ENCODE results near the gene IFT172. TPM values are rescaled to one million over a fixed set of nuclear protein-coding genes. Genes with fewer than 3 reads are reported as not detected.
A peak's percentile ranks its signal among the peaks of the same experiment; 100 is the strongest.
"Not testable (repeated sequence)": the region's sequence is repeated elsewhere in the genome, so short reads cannot be mapped to it uniquely, and the experiment has no call there.

IFT172 gene, protein sequence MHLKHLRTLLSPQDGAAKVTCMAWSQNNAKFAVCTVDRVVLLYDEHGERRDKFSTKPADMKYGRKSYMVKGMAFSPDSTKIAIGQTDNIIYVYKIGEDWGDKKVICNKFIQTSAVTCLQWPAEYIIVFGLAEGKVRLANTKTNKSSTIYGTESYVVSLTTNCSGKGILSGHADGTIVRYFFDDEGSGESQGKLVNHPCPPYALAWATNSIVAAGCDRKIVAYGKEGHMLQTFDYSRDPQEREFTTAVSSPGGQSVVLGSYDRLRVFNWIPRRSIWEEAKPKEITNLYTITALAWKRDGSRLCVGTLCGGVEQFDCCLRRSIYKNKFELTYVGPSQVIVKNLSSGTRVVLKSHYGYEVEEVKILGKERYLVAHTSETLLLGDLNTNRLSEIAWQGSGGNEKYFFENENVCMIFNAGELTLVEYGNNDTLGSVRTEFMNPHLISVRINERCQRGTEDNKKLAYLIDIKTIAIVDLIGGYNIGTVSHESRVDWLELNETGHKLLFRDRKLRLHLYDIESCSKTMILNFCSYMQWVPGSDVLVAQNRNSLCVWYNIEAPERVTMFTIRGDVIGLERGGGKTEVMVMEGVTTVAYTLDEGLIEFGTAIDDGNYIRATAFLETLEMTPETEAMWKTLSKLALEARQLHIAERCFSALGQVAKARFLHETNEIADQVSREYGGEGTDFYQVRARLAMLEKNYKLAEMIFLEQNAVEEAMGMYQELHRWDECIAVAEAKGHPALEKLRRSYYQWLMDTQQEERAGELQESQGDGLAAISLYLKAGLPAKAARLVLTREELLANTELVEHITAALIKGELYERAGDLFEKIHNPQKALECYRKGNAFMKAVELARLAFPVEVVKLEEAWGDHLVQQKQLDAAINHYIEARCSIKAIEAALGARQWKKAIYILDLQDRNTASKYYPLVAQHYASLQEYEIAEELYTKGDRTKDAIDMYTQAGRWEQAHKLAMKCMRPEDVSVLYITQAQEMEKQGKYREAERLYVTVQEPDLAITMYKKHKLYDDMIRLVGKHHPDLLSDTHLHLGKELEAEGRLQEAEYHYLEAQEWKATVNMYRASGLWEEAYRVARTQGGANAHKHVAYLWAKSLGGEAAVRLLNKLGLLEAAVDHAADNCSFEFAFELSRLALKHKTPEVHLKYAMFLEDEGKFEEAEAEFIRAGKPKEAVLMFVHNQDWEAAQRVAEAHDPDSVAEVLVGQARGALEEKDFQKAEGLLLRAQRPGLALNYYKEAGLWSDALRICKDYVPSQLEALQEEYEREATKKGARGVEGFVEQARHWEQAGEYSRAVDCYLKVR (N-terminal part only)
- 1 to 10 TPM; 7.7 to 8.2 TPM for total RNA-seq

DNA sequence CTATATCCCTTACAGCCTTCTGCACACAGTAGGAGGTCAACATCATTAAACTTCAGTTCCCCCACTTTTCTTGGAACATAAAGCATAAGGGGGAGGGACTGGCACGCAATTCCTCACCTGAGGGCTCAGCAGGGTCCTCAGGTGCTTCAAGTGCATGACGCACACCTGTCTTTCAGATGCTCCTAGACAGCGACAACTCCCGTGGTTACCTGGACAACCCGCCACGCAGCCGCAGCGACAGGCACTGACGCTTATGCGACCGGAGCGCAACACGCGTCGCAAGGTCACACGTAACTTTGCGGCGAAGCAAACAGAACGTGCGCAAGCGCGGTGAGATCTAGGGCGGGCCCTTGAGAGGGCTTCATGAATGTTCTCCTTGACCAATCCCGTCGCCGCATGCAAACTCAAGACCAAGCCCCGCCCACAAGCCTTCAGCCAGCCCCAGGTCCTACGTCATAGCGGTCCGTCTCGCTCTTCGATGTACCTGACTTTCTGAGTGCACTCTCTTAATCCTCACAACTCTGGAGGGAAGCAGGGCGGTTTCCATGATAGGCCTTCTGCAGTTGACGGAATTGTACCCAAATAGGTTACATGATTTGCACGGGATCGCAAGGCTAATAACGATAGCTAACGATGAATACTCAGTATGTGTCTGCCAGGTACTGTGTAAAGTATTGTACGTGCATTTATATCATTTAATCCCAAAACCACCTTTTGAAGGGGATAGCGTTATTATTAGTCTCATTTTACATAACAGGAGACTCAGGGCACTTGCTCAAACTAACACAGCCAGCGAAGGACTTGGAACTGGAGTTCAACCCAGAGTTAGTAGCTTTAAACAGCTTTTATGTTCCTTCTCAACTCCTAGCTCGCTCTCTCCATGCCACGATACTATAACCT lies at the start of gene IFT172:
IFT172 (minus strand) TSS at position 246 of the 900 bp plus-strand sequence; CDS start at position 156, 90 bp downstream.
- peaks cover 31% of the 10 kb centered on the region for H3K4me1 Mint-ChIP-seq (ENCODE audit: low read depth)
- peak within 1 kb of the TSS; percentile 76 for H3K27ac Mint-ChIP-seq
- peak within 1 kb of the TSS; percentile 88 for H3K4me3 Mint-ChIP-seq
- ChIA-PET POLR2A (interaction anchor here (0.8 kb wide), 1 partner anchor 61 kb away, joined by 3 read pairs; the partner anchor contains the start of gene NRBP1), CTCF (no interaction called here)
- peak; percentile 100 for DNase-seq
- H3K36me3 Mint-ChIP-seq, result peaks cover 3% of the 10 kb centered on the region
- H3K27me3 Mint-ChIP-seq, result peaks cover 14% of the 10 kb centered on the region
- intact Hi-C loops (cut with micrococcal nuclease), result loop anchor here (1.0 to 2.0 kb wide), 8 partner anchors 61 to 194 kb away; partner anchors contain the start of genes CCDC121, GPN1, GTF3C2 and NRBP1
- H3K9me3 Mint-ChIP-seq, result no peaks in the 10 kb centered on the region

DNA sequence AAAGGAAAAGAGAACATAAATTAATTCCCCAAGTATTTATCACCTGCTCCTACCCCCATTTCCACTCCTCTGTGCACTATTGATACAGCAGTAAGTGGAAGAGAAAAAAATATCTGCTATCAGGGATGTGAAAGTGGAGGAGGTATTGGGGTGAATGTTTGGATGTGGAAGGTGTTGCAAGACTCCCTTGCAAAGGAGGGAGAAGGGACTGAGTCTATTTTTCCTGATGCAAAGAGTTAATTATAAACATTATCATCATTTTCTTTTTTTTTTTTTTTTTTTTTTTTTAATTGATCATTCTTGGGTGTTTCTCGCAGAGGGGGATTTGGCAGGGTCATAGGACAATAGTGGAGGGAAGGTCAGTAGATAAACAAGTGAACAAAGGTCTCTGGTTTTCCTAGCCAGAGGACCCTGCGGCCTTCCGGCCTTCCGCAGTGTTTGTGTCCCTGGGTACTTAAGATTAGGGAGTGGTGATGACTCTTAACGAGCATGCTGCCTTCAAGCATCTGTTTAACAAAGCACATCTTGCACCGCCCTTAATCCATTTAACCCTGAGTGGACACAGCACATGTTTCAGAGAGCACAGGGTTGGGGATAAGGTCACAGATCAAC lies 49.4 kb upstream of the IFT172 start:
- POLR2A ChIA-PET; H3K36me3 Mint-ChIP-seq; intact Hi-C loops (cut with micrococcal nuclease); CTCF ChIA-PET; H3K9me3 Mint-ChIP-seq; H3K4me1 Mint-ChIP-seq (ENCODE audit: low read depth); H3K27me3 Mint-ChIP-seq; DNase-seq; H3K4me3 Mint-ChIP-seq; H3K27ac Mint-ChIP-seq: not testable (repeated sequence)

DNA sequence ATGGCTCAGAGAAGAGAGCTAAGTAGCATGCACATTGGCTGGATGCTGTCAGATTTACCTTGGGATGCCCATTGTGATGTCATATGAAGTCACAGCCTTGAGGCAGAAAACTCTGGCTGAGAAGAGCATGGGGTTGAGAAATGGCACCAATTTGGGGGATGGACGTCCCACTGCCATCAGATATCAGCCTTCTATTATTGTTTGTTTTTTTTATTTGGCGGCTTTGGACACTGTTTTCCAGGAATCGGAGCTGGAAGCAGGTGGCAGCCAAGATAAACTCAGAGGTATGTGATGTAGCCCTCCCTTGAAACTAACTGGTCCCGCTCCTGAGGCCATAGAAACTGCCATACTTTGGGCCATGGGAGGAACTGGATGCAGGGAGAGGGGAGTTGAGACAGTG lies 47.7 kb upstream of the IFT172 start:
- Mint-ChIP-seq H3K27ac (no peak overlapping the region), H3K9me3 (no peaks in the 10 kb centered on the region), H3K36me3 (no peaks in the 10 kb centered on the region), H3K27me3 (no peaks in the 10 kb centered on the region), H3K4me1 (ENCODE audit: low read depth) (no peaks in the 10 kb centered on the region), H3K4me3 (no peak overlapping the region)
- CTCF ChIA-PET, result no interaction called here
- POLR2A ChIA-PET, result no interaction called here
- no peak for DNase-seq
- intact Hi-C loops (cut with micrococcal nuclease), result no loop called here

DNA sequence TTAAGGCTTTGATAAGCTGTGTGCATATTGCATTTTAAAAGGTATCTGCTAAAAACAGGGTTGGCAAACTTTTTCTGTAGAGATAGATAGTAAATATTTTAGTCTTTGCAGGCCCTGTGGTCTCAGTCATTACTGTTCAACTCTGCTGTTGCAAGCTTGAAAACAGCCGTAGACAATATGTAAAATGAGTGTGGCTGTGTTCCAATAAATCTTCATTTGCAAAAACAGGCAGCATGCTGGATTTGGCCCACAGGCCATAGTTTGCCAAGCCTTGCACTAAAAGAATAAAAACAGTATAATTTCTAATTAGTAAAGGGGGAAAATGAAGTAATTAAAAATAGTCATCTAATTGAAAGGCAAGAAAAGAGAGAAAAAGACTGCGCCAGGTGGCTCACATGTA lies 42.4 kb upstream of the IFT172 start:
- no peak for DNase-seq
- Mint-ChIP-seq H3K36me3 (no peaks in the 10 kb centered on the region), H3K4me1 (ENCODE audit: low read depth) (no peaks in the 10 kb centered on the region), H3K9me3 (no peaks in the 10 kb centered on the region), H3K4me3 (no peak overlapping the region), H3K27me3 (no peaks in the 10 kb centered on the region), H3K27ac (no peak overlapping the region)
- ChIA-PET POLR2A (no interaction called here), CTCF (no interaction called here)
- intact Hi-C loops (cut with micrococcal nuclease), result no loop called here

DNA sequence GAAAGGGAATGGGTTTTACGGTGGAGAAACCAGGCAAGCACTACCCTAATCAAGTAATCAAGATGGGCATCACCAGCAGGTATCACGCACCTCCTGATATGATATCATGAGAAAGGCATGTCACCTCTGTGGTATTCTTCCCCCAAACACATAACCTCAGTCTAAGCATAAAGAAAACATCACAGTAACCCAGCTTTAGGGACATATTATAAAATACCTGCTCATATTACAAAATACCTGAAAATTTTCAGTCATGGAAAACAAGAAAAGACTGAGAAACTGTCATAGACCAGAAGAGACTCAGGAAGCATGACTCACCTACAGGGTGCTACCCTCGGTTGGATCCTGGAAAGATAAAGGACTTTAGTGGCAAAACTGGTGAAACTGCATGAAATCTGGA lies 37.6 kb upstream of the IFT172 start:
- Mint-ChIP-seq H3K27me3 (no peaks in the 10 kb centered on the region), H3K36me3 (no peaks in the 10 kb centered on the region), H3K4me3 (no peak overlapping the region), H3K9me3 (no peaks in the 10 kb centered on the region), H3K4me1 (ENCODE audit: low read depth) (no peaks in the 10 kb centered on the region), H3K27ac (no peak overlapping the region)
- no peak for DNase-seq
- ChIA-PET POLR2A (no interaction called here), CTCF (interaction anchor here (0.6 to 0.9 kb wide), 2 partner anchors 156 to 174 kb away, joined by 3 to 4 read pairs; no protein-coding TSS in a partner anchor)
- intact Hi-C loops (cut with micrococcal nuclease), result no loop called here

DNA sequence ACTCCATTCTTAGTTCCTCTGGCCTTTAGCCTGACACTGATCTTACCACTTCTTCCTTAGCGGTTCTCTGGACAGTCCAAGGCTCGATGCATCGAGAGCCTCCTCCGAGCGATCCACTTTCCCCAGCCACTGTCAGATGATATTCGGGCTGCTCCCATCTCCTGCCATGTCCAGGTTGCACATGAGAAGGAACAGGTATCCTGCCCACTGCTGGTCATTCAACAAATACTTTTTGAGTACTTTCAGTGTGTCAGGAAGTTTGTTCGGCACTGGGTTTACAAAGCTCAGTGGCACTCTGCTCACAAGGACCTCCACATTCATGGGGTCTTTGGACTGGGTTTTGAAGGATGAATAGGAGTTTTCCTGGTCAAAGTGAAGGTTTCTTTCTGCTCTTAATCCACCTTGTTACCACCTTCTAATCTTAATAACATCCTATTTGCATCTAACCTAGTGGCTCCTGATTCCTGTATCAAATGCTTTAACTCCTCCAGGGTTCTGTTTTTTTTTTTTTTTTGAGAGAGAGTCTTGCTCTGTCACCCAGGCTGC lies 32.9 kb upstream of the IFT172 start:
- no peak for DNase-seq
- H3K4me3 Mint-ChIP-seq, result no peak overlapping the region
- CTCF ChIA-PET, result interaction anchor here (0.6 kb wide), 1 partner anchor 222 kb away, joined by 5 read pairs; no protein-coding TSS in a partner anchor
- H3K4me1 Mint-ChIP-seq (ENCODE audit: low read depth), result no peaks in the 10 kb centered on the region
- POLR2A ChIA-PET, result no interaction called here
- H3K36me3 Mint-ChIP-seq, result no peaks in the 10 kb centered on the region
- H3K27ac Mint-ChIP-seq, result no peak overlapping the region
- H3K27me3 Mint-ChIP-seq, result peaks cover 4% of the 10 kb centered on the region
- intact Hi-C loops (cut with micrococcal nuclease), result no loop called here
- no peaks in the 10 kb centered on the region for H3K9me3 Mint-ChIP-seq

DNA sequence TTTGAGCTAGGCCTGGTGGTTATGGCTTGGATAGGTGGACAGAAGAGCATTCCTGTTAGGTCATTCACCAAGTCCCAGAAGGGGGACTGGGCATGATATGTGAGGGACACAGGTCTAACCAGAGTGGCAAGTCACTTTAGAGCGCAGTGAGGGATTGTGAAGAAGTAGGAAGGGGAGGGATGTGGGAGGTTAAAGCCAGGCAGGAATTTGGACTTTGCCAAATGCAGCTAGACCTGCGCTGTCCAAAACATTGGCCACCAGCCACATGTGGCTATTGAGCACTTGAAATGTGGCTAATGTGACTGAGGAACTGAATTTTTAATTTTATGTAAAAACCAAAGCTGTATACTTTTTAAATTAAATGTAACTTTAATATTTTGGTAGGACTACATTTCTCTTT lies 30.8 kb upstream of the IFT172 start:
- POLR2A ChIA-PET, result no interaction called here
- H3K36me3 Mint-ChIP-seq, result no peaks in the 10 kb centered on the region
- no peak for DNase-seq
- peaks cover 4% of the 10 kb centered on the region for H3K27me3 Mint-ChIP-seq
- H3K4me1 Mint-ChIP-seq (ENCODE audit: low read depth), result no peaks in the 10 kb centered on the region
- no peaks in the 10 kb centered on the region for H3K9me3 Mint-ChIP-seq
- CTCF ChIA-PET, result no interaction called here
- intact Hi-C loops (cut with micrococcal nuclease), result no loop called here
- no peak overlapping the region for H3K4me3 Mint-ChIP-seq
- H3K27ac Mint-ChIP-seq, result no peak overlapping the region

DNA sequence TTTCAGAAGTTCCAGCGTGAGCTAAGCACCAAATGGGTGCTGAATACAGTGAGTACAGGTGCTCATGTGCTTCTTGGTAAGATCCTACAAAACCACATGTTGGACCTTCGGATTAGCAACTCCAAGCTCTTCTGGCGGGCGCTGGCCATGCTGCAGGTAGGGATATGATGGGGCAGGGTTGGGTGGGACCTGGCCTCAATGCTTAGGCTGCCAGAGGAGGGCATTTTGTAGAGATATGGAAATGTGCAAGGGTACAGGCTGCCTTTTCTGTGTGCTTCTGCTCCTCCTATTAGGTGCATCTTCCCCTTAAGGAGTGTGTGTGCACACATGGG lies 29.2 kb upstream of the IFT172 start:
- intact Hi-C loops (cut with micrococcal nuclease), result no loop called here
- CTCF ChIA-PET, result no interaction called here
- H3K4me1 Mint-ChIP-seq (ENCODE audit: low read depth), result no peaks in the 10 kb centered on the region

DNA sequence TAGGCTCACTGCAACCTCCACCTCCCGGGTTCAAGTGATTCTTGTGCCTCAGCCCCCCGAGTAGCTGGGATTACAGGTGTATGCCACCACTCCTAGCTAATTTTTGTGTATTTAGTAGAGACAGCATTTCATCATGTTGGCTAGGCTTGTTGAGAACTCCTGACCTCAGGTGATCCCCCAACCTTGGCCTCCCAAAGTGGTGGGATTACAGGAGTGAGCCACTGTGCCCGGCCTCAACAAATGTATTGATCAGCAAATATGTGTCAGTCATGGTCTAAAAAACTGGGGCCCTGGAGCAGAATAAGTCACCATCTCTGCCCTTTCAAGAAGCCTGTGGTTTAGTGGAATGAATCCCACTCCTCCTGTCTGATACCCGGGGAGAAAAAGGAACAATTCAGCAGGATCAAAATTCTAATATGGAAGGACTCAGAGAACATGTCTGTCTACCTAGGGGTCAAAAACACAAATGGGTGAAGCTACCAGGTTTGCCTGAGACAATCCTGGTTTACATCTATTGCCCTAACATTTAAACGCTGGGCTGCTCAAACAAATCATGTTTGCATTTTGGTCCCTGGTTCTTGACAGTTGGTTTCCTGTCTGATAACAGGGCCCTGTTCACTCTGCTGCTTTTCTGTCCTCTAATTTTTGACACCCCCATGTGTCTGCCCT lies 28.7 kb upstream of the IFT172 start:
- POLR2A ChIA-PET, result no interaction called here
- H3K27ac Mint-ChIP-seq, result no peak overlapping the region
- H3K36me3 Mint-ChIP-seq, result no peaks in the 10 kb centered on the region
- no peak for DNase-seq
- CTCF ChIA-PET, result no interaction called here
- H3K9me3 Mint-ChIP-seq, result no peaks in the 10 kb centered on the region
- H3K4me3 Mint-ChIP-seq, result no peak overlapping the region
- intact Hi-C loops (cut with micrococcal nuclease), result no loop called here
- H3K4me1 Mint-ChIP-seq (ENCODE audit: low read depth), result no peaks in the 10 kb centered on the region
- H3K27me3 Mint-ChIP-seq, result peaks cover 6% of the 10 kb centered on the region

More for the DNA sequence above, 29.2 kb upstream of the IFT172 start:
- no peak for DNase-seq
- Mint-ChIP-seq H3K4me3 (no peak overlapping the region), H3K36me3 (no peaks in the 10 kb centered on the region), H3K27ac (no peak overlapping the region), H3K9me3 (no peaks in the 10 kb centered on the region), H3K27me3 (peaks cover 4% of the 10 kb centered on the region)
- POLR2A ChIA-PET, result interaction anchor here (0.5 kb wide), 1 partner anchor 28 kb away, joined by 3 read pairs; no protein-coding TSS in a partner anchor

DNA sequence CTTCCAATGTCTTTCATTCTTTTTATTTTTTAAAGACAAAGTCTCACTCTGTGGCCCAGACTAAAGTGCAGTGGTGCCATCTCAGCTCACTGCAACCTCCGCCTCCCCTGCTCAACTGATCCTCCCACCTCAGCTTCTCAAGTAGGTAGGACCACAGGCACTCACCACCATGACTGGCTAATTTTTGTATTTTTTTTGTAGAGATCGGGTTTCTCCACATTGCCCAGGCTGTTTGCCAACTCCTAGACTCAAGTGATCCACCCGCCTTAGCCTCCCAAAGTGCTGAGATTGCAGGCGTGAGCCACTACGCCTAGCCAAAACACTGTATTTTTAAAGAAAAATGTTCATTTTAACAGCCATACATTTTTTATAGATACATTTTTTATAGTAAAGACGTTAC lies 19.8 kb upstream of the IFT172 start:
- POLR2A ChIA-PET, result no interaction called here
- H3K27ac Mint-ChIP-seq, result no peak overlapping the region
- peaks cover 1% of the 10 kb centered on the region for H3K27me3 Mint-ChIP-seq
- no peaks in the 10 kb centered on the region for H3K36me3 Mint-ChIP-seq
- CTCF ChIA-PET, result no interaction called here
- DNase-seq, result no peak
- no peak overlapping the region for H3K4me3 Mint-ChIP-seq
- no peaks in the 10 kb centered on the region for H3K9me3 Mint-ChIP-seq
- H3K4me1 Mint-ChIP-seq (ENCODE audit: low read depth), result no peaks in the 10 kb centered on the region
- intact Hi-C loops (cut with micrococcal nuclease), result no loop called here

All from activated CD4-positive, alpha-beta memory T cell treated with anti-CD3 and anti-CD28 coated beads for 36 hours (primary cell).